ENCODE results near the gene TLCD5. TPM values are rescaled to one million over a fixed set of nuclear protein-coding genes. Genes with fewer than 3 reads are reported as not detected.

The TLCD5 gene
- total RNA-seq, 1 experiment from 2014 or later, result 7.1 TPM

DNA sequence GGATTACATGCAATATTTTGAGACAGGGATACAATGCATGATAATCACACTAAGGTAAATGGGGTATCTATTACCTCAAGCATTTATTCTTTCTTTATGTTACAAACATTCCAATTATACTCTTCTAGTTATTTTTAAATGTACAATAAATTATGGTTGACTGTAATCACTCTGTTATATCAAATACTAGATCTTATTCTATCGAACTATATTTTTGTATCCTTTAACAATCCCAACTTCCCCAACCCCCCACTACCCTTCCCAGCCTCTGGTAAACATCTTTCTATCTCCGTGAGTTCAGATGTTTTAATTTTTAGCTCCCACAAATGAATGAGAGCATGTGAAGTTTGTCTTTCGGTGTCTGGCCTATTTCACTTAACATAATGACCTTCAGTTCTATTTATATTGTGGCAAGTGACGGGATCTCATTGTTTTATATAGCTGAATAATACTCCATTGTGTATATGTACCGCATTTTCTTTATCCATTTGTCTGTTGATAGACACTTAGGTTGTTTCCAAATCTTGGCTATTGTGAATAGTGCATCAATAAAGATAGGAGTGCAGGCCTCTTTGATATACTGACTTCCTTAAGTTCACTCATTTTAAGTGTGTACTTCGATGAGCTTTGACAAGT is 51.6 kb downstream of the TLCD5 start:
- DNase-seq, result no peak
- Mint-ChIP-seq H3K9me3 (peaks cover 15 to 18% of the 10 kb centered on the region in 2 experiments), H3K27ac (no peak overlapping the region), H3K36me3 (ENCODE audit: insufficient read depth in 1 of 3, low read depth in 3 of 3) (peaks cover 17 to 24% (median 19%) of the 10 kb centered on the region in 3 experiments), H3K27me3 (ENCODE audit: low read depth) (no peaks in the 10 kb centered on the region), H3K4me3 (no peak overlapping the region), H3K4me1 (peaks cover 12 to 16% of the 10 kb centered on the region in 2 experiments)
- no peaks in the 10 kb centered on the region for H3K4me1 ChIP-seq (ENCODE audit: insufficient read depth, low read length)
- no peak overlapping the region for H3K4me2 ChIP-seq (ENCODE audit: insufficient read depth, insufficient read length, low read length)
- H3K4ac ChIP-seq (ENCODE audit: low read depth, low read length), result no peak overlapping the region
- no peak overlapping the region for H3K56ac ChIP-seq (ENCODE audit: insufficient read length, low read depth, low read length)
- no peak overlapping the region for H2AK5ac ChIP-seq (ENCODE audit: insufficient read length, low read length)
- H3K23ac ChIP-seq (ENCODE audit: insufficient read length, low read depth, low read length), result no peak overlapping the region
- H4K91ac ChIP-seq (ENCODE audit: insufficient read length, low read depth, low read length), result no peak overlapping the region
- H3K18ac ChIP-seq (ENCODE audit: insufficient read length, low read depth, low read length), result no peak overlapping the region
- no peak overlapping the region for H3T11ph ChIP-seq (ENCODE audit: low read length)
- no peak overlapping the region for H2BK120ac ChIP-seq (ENCODE audit: low read depth, low read length, poor library complexity, severe bottlenecking)
- H4K5ac ChIP-seq (ENCODE audit: insufficient read length, low read depth, low read length), result no peak overlapping the region
- no peaks in the 10 kb centered on the region for H3K79me1 ChIP-seq (ENCODE audit: insufficient read depth, low read depth, low read length, poor library complexity, severe bottlenecking)
- H3K27me3 ChIP-seq (ENCODE audit: insufficient read depth, low read length), result no peaks in the 10 kb centered on the region
- no peaks in the 10 kb centered on the region for H4K20me1 ChIP-seq (ENCODE audit: control insufficient read depth, insufficient read depth, insufficient read length)
- no peak overlapping the region for H2BK12ac ChIP-seq (ENCODE audit: insufficient read length, low read depth, low read length)
- no peak overlapping the region for H2BK20ac ChIP-seq (ENCODE audit: low read depth, low read length, poor library complexity, severe bottlenecking)
- peaks cover 2% of the 10 kb centered on the region; the same call in 1 of the 2 replicates for H3K79me2 ChIP-seq (ENCODE audit: insufficient read depth, low read length)
- no peak overlapping the region for H3K9ac ChIP-seq (ENCODE audit: extremely low read depth, insufficient read length, low read length)
- TF ChIP-seq, protein P1, sequence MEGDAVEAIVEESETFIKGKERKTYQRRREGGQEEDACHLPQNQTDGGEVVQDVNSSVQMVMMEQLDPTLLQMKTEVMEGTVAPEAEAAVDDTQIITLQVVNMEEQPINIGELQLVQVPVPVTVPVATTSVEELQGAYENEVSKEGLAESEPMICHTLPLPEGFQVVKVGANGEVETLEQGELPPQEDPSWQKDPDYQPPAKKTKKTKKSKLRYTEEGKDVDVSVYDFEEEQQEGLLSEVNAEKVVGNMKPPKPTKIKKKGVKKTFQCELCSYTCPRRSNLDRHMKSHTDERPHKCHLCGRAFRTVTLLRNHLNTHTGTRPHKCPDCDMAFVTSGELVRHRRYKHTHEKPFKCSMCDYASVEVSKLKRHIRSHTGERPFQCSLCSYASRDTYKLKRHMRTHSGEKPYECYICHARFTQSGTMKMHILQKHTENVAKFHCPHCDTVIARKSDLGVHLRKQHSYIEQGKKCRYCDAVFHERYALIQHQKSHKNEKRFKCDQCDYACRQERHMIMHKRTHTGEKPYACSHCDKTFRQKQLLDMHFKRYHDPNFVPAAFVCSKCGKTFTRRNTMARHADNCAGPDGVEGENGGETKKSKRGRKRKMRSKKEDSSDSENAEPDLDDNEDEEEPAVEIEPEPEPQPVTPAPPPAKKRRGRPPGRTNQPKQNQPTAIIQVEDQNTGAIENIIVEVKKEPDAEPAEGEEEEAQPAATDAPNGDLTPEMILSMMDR (conservative IDR thresholded peaks at IDR 0.05), result no peak
- no peaks in the 10 kb centered on the region for H3K23me2 ChIP-seq (ENCODE audit: insufficient read length, low read depth, low read length, poor library complexity, severe bottlenecking)
- H3K27ac ChIP-seq (ENCODE audit: insufficient read length, low read depth, low read length), result no peak overlapping the region
- WGBS (ENCODE audit: extremely low coverage, insufficient read length, low lambda C conversion rate), result no CpG with 5 or more reads among the region's 6 CpGs
- no peak overlapping the region for H2BK5ac ChIP-seq (ENCODE audit: insufficient read length, low read length)
- H2AFZ ChIP-seq (ENCODE audit: low read length), result no peak overlapping the region
- no peak overlapping the region for H2BK15ac ChIP-seq (ENCODE audit: low read depth, low read length)
- no peak overlapping the region for H3K14ac ChIP-seq (ENCODE audit: insufficient read depth, low read length)
- H3K9me3 ChIP-seq (ENCODE audit: control insufficient read depth, low read depth, low read length), result no peaks in the 10 kb centered on the region
- H4K8ac ChIP-seq (replicated peaks; ENCODE audit: insufficient read length, low read depth, low read length), result no peak overlapping the region
